ENCODE measurements around the gene CSPG4.

DNA sequence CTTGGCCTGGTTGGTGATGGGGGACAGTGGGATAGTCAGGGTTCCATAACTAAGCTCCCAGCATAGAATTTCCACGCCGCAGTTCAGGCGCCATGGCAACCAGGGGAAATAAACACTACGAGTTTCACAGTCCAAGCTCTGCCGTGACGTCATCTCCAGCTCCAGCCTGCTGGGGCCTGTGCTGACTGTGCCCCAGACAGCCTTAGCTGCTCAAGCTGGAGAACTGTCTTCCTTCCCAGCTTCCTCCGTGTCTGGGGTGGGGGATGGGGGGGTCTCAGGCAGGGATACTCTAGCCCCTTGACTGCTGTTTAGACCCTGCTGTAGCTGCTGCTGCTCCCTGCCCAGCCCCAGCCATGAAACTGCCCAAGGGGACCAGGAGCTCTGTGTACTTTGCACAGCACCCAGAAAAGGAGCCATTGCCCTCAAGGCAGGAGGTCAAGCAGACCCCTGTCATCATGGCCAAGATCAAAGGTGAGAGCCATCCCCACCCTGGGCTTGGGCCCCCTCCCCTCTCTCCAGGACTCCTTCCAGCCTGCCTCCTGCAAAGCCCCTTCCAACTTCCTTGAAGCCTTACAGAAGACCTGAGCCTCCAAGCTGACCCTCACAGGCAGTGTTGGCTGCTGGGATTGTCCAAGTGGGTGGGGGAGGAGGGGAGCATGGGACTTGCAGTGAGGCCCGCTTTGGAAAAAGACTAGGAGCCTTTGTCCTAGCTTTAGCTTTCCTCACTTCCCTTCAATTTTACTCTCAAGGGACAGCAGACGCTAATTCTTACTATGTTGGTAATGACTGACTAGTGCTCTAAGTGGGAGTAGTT lies 11.4 kb upstream of the CSPG4 start:
- TF ChIP-seq POLR2AphosphoS5 (IDR thresholded peaks at IDR 0.05; ENCODE audit: borderline replicate concordance, low read depth, low read length) = no peak
- no peak for TF ChIP-seq EZH2 (IDR thresholded peaks at IDR 0.05)
- no peak for TF ChIP-seq FOXP2 (optimal IDR thresholded peaks at IDR 0.05; ENCODE audit: control extremely low read depth, extremely low read length, insufficient read depth)
